Measurements from ENCODE around the gene EWSR1. TPM values are rescaled to one million over a fixed set of nuclear protein-coding genes. Genes with fewer than 3 reads are reported as not detected.
"Not testable (repeated sequence)": the region's sequence is repeated elsewhere in the genome, so short reads cannot be mapped to it uniquely, and the experiment has no call there.

EWSR1 gene
- total RNA-seq, 1 donor from 2014 or later: 220 TPM

DNA sequence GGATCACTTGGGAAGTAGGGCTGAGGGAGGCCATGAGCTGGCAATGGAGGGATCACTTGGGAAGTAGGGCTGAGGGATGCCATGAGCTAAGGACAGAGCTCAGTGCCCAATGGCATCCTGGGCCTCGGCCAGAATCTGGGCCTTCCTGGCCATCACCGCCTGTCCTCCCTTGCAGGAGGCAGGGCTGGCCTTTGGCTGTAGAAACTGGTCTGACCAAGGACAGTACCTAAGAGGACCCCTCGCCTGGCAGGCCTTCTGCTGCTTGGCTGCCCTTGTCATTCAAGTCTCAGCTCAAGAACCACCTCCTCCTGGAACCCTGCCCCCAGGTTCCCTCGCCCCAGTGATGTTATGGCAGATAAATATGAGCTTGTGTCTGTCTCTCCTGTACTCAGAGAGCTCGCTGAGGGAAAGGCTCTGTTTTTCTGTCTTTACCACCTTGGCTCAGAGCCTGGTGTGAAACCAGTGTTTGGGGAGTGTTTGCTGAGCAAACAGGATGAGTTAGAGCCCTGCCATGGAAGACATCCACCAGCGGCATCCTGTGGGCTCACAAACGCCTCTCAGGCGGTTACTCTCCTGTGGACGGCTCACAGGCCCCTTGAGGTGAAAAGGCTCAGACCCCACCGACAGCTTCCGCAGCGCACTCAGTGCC, 66.8 kb downstream of the EWSR1 start:
- no peak for DNase-seq (ENCODE audit: low read depth, low spot score)

DNA sequence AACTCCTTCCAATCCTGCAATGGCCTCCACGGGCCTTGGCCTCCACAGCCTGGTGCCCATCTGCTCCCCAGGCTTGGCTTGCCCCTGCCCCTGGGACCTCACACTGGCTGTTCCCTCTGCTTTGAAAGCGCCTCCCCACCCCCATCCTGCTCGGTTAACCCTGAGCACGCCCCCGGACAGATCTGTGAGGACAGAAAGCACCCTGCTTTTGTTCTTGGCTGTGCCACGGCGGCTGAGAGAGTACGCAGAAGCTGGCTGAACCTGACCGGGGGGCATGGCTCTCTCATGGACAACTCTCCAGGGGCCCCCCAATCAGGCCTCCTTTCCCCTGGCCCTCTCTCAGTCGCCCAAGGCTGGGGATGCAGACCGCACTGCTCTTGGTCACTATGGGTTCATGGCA, 67.6 kb downstream of the EWSR1 start:
- no peak for DNase-seq (ENCODE audit: low read depth, low spot score)

DNA sequence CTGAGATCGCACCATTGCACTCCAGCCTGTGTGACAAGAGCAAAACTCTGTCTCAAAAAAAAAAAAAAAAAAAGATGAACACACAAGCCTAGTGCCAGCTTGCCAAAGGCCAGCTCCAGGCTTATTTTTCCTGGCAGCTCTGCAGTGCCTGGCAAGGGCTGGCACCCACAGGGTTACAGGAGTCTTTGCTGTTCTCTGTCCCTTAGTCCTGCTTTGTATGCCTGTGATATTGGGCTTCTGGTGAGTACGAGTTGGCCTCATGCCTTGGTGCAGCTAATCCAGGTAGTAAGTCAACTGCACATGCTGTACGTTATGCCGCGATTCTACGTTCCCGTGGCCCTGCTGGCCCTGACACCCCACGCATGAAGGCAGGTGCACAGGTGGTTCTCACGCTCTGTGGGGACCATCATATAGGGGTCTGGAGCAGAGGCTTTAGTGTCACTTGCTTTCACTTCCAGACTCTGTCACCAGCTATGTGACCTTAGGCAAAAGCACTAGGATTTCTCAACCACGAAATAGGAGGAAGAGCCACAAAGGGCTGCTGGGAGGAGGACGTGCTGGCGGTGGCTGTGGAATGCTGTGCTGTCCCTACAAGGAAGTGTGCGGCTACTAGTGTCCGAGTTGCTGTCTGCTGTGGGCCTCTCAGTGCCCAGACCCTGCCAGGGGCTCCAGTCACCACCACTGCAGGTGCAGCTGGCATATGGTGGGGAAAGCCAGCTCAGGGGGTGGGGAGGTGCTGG, 68.9 kb downstream of the EWSR1 start:
- DNase-seq (ENCODE audit: low read depth, low spot score): no peak

DNA sequence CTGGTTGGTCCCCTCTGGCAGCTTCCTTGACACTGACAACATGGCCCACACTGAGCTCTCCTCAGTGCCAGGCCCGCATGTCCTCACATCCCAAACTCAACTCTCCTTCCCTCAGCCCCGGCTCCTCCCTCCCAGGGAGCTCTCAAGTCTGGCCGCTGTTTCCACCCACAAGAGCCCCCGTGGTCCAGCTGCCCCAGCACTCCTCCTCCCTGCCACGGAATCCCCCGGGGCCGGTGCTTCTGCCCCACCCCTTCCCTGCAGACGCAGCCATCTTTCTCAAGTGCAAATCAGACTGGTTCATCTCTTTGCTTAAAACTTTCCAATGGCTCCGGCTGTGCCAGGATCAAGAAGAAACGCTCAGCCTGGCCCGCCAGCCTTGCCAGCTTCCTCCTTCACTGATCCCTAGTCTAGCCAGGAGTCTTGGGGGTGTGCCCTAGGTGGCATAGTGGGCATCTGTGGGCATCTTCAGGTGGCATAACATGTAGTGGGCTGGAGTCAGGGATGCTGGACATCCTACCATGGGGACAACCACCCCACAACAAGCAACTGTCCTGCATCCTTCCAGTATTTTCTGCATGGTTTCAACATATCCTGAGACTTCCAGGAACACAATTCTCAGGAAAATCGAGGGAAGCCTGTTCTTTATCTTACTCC, 69.7 kb downstream of the EWSR1 start:
- DNase-seq (ENCODE audit: low read depth, low spot score): no peak

DNA sequence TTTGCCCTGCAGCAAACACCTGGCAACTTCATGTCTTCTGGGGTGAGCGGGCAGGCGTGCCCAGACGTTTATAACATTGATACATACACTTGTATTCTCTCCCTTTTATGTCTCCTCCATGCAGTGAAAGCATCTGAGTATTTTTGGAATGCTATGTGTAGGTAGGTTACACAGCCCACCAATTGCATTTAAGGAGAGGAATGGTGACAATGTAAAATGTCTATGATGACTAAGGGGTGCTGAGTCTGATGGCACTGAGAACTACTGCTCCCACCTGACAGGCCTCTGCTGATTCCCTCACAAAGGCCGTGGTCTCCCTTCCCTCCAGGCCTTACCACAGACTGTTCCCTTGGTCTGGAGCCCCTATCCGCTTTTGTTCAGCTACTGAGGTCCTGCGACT, 70.3 kb downstream of the EWSR1 start:
- no peak for DNase-seq (ENCODE audit: low read depth, low spot score)

DNA sequence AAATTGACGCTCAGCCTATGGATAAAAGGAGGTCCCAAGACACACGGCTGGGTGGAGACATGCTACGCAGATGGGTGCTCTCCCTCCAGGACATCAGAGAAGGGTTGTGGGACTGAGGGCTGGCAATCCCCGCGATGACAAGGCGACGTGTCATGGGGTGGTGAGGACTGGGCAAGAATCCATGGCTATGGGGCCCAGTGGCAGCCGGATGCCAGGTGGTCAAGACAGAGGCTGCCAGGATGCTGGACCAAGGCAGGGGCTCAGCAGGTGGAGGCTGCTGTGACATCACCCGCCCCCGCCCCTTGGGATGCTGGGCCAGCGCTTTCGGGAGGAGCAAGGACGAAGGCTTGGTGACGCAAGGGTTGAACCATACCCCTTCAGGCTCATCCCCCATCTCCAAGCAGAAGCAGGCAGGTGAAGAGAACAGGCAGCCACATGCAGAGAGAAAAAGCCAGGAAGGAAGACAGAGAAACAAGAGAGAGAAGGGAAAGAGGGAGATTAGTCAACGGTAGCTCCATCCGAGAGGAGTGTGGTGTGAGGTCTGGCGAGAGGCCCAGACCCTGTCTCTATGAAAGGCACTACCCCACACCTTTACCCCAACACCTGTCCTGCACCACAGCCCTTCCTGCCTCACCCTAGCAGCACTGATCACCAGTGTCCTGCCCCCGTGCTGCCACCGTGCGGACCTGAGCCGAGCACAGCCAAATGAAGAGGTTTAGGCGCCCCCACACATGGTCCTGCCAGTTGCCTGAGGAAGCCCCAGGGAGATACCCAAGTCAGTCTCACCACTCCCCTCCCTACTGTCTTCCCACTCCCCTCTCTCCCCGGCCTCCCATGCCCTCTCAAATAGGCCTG, 71.5 kb downstream of the EWSR1 start:
- no peak for DNase-seq (ENCODE audit: low read depth, low spot score)

DNA sequence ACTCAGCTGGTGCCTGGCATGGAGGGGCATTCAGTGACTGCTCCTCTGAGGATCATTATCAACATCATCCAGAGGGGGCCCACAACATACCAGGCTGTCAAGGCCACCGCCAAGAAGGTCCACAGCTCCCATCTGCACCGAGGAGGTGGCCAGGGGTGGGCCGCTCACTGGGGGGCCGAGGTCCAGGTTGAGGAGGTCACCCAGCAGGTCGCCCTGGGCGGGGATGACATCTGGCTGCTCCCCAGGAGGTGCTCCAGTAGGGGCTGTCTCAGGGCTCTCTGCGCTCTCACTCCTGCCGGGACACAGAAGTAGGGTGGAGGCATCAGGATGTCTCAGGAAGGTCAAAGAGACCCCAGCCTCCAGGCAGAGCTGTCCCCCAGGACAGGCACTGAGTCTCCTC, 72.5 kb downstream of the EWSR1 start:
- no peak for DNase-seq (ENCODE audit: low read depth, low spot score)

DNA sequence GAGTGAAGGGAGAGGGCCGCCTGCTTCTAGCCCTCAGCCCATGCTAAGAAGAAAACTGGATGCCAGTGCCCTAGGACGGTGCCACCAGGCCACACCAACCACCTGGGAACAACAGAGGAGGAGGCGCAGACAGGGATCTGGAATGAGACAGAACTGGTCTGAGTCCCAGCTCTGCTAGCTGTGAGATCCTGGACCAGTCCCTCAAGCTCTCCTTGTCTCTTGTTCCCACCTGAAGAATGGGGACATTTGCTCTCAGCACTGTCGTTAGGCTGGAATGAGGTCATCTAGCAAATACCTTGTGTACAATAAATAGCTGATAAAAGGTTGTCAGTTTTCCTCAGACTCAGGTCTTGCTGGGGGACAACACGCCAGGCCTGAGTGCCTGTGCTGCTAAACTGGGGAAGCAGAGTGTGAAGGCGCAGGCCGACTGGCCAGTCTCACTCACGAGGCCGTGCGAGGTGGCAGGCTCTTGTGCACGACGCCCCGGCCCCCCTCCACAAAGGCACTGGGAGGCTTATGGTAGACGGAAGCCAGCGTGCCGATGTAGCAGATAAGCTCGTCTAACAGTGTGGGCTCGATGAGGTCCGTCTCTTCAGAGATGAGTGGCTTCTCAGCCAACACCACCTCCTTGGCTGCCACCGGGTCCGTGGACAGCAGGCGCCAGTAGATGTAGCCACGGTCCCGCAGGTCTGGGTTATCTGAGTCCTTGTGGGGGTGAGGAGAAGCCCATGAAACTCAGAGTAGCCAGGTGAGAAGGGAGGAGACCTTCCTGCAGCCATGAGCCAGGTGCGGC, 73.2 kb downstream of the EWSR1 start:
- DNase-seq (ENCODE audit: low read depth, low spot score): no peak

DNA sequence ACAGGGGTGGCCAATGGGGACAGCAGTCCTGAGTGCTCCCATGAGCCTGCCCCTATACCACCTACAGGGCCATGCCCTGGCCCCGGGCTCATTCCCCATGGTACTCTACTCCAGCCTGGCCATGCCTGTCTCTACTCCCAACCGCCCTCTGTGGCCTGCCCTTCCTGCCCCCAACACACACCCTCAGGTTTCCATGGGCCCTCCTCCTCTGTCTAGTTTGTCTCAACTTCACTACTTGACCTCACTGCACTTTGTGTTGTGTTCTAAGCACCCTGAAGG, 73.7 kb downstream of the EWSR1 start:
- DNase-seq (ENCODE audit: low read depth, low spot score): no peak

DNA sequence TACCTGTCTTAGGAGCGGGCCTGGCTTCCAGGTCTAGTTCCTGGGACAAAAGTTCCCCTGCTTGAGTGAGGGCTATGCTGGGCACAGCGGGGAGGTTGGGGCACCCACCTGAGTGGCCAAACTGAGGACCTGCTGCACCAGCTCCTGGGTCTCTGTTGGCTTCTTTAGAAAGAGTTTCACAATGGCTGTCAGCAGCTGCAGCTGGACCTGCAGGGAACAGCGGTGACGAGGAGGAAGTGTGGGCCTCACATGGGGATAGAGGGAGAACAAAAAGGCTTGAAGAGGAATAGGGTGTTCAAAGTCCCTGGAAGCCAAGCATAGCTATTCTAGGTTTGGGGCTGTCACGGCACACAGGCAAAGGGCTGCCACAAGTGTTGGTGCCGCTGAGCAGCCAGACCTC, 74.1 kb downstream of the EWSR1 start:
- no peak for DNase-seq (ENCODE audit: low read depth, low spot score)

DNA sequence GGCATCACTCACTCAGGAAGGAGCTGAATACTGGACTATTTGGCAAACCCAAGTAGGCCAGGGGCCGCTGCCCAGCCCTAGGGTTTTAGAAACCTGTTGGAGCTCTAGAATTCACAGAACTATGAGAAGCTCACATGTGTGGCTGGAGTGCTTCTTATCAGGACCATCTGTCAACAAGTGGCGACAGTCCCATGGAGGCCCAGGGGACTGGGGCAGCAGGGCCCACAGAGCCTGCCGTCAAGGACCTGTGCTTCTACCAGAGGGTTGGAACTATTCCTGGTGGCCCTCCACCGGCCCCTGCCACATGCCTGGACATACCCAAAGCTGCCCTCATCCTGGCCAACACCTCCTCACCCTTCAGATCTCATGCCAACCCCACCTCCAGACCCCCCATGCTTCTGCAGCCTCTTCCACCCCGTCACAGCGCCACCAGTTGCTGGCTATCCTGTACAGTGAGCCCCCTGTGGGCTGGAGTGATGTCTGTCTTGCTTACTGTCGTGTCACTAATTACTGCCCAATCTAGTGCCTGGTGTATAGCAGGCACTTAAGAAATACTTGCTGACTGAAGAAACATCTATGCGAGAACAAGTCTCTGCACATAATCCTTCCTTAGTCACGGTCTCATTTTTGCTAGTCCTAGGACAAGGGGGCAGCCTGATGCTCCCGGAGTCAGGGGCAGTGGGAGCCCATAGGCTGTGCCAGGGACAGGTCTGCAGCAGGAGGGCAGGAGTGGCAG, 74.7 kb downstream of the EWSR1 start:
- no peak for DNase-seq (ENCODE audit: low read depth, low spot score)

DNA sequence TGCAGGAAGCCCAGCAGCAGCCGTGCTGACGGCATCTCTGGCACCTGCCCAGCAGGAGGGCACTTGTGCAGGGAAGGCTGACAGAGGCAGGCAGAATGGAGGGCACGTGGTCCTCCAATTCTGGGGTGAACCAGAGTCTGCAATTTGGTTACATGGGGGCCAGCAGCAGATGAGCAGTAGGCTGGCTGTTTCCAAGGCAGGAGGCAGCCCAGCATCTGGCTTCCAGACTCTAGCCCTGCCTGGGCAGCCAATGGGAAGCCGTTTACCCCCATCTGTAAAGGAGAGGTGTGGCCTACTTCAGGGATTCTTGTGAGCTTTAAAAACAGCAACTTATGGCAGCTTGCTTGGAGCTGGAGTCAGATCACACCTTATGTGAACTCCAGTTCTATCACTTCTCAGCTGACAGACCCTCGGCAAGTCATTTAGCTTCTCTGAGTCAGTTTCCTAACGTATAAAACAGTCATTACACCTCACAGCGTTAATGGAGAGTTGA, 75.3 kb downstream of the EWSR1 start:
- no peak for DNase-seq (ENCODE audit: low read depth, low spot score)

DNA sequence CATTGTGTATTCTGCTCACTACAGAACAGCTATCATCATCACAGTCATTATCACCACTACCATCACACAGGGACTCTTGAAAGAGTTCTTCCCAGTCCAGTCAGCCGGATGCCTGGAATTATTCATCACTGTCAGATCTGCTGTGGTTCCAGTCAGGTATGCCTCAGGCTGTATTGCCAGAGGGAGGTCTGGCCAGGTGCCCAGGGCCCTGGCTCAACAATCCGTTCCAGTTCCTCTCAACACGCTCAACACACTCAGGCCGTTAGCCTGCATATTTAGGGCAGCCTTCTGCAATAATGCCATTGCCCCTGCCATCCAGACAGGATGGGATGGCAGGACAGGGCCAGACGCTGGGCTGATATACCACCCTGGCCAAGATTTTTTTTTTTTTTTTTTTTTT, 76.1 kb downstream of the EWSR1 start:
- peak; percentile 33 for DNase-seq (ENCODE audit: low read depth, low spot score)

DNA sequence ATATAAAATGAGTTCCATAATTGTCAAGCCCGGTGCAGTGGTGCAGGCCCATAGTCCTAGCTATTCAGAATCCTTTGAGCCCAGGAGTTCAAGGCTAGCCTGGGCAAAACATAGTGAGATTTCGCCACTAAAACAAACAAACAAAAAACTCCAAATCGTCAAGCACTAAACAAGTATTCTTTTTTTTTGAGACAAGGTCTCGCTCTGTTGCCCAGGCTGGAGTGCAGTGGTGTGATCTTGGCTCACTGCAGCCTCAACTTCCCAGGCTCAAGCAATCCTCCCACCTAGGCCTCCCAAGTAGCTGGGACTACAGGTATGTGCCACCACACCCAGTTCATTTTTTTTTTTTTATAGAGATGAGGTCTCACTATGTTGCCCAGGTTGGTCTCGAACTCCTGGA, 76.8 kb downstream of the EWSR1 start:
- DNase-seq (ENCODE audit: low read depth, low spot score): not testable (repeated sequence)

DNA sequence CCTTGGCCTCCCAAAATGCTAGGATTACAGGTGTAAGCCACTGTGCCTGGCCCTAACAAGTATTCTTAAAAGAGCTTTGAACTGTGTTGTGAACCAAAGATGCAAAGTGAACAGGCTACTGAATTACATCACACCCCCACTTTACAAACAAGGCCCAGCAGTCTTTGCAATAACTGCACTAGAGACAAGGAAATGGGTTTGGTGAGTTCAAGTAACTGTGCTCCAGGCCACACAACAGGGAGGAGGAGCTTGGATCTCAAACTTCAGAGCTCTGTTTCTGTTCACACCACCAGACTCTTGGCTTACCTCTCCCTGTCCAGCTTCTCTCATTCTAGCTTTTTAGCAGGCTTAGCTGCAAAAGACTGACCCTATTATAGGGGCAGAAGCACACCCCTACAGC, 77.9 kb downstream of the EWSR1 start:
- DNase-seq (ENCODE audit: low read depth, low spot score): no peak

DNA sequence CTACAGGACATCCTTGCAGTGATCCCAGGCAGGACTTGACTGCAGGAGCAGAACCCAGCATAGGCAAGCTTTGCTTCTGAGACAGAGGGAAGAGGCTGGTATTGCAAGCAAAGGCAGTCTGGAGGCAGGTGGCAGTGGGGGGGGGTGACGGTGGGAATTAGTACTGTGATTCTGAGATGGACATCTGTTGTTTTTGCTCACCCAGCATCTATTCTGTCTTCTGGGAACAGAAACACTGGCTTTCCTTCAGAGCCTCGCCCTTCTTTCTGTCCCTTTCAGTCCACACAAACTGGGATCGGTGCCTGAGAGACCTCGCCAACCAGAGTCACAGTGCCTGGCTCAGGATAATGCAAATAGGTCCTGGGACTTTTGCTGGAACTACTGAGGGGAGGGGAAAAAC, 78.6 kb downstream of the EWSR1 start:
- no peak for DNase-seq (ENCODE audit: low read depth, low spot score)

DNA sequence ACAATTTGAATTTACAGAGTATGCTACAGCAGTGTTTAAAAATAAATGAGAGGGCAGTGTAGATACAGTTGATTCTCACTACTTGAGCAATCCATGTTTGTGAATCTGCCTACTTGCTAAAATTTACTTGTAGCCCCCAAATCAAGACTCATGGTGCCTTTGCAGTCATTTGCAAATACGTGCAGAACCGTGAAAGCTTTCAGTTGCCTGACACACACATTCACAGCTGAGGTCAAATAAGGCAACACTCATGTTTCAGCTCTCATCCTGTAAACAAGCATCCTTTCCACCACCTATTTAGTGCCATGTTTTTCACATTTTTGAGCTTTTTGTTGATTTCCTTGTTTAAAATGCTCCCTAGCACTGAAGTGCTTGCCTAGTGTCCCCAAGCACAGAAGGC, 80.0 kb downstream of the EWSR1 start:
- no peak for DNase-seq (ENCODE audit: low read depth, low spot score)

DNA sequence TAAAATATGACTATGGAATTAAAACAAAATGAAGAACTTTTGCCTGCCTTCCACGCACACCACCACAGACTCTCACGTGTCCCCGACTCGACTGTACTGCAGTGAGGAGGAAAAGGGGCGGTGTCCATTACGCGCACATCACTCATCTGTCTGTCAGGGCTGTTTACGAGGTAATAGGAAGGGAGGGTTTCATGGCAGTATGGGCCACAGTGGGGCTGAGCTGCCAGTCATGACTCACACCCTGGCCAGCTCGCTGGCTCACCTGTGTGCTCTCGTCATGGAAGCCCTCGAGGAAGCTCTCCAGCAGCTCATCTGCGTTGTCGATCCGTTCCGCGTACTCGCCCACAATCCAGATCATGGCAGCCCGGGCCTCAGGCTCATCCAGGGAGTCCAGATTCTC, 80.9 kb downstream of the EWSR1 start:
- DNase-seq (ENCODE audit: low read depth, low spot score): no peak
